Karpas-422 (cell line): ENCODE measurements around the gene RABGGTA. TPM values are rescaled to one million over a fixed set of nuclear protein-coding genes. Genes with fewer than 3 reads are reported as not detected.

Experiments used
- DNase-seq: peaks from one replicate; pipeline ENCODE4 v3.0.0-alpha.2; 2015
- H2AFZ ChIP-seq: fragments of 200-600 bp; sonication (generic); 2 replicates; pipeline ENCODE4 v1.6.1; 2014; ENCODE audit warnings: antibody characterized with exemption, low read length, mixed read lengths
- H3K27ac ChIP-seq: fragments of 200-600 bp; sonication (generic); 2 replicates; pipeline ENCODE4 v1.5.1; 2014; ENCODE audit warnings: mild to moderate bottlenecking, low read length, moderate library complexity
- H3K27me3 ChIP-seq: fragments of 200-600 bp; sonication (generic); 2 replicates; pipeline ENCODE4 v1.6.1; 2014; ENCODE audit warnings: low read length, mixed read lengths
- H3K36me3 ChIP-seq: fragments of 200-600 bp; sonication (generic); 2 replicates; pipeline ENCODE4 v1.6.1; 2014; ENCODE audit warnings: low read length, mixed read lengths; ENCODE audit not compliant: insufficient read depth
- H3K4me1 ChIP-seq: fragments of 200-600 bp; sonication (generic); 2 replicates; pipeline ENCODE4 v1.6.1; 2014; ENCODE audit warnings: mild to moderate bottlenecking, low read length, mixed read lengths
- H3K4me2 ChIP-seq: fragments of 200-600 bp; sonication (generic); 2 replicates; pipeline ENCODE4 v1.6.1; 2014; ENCODE audit warnings: low read length, low read depth, mild to moderate bottlenecking; ENCODE audit not compliant: poor library complexity, severe bottlenecking
- H3K4me3 ChIP-seq: fragments of 200-600 bp; sonication (generic); 2 replicates; pipeline ENCODE4 v1.5.1; 2014; ENCODE audit warnings: mild to moderate bottlenecking, antibody characterized with exemption, low read length, mixed read lengths
- H3K79me2 ChIP-seq: fragments of 200-600 bp; sonication (generic); 2 replicates; pipeline ENCODE4 v1.6.1; 2014; ENCODE audit warnings: mild to moderate bottlenecking, low read length, mixed read lengths
- H3K9ac ChIP-seq: fragments of 200-600 bp; sonication (generic); 2 replicates; pipeline ENCODE4 v1.6.0; 2014; ENCODE audit warnings: low read length
- H3K9me2 ChIP-seq: fragments of 200-600 bp; sonication (generic), shearing (Covaris generic); replicated peaks from 2 replicates; pipeline ENCODE4 v1.6.0; 2014; ENCODE audit warnings: mild to moderate bottlenecking, low read length, moderate library complexity; ENCODE audit not compliant: insufficient read depth
- H3K9me3 ChIP-seq: fragments of 300-700, 200-600 bp; sonication (generic); 2 replicates; pipeline ENCODE4 v1.6.1; 2014; ENCODE audit warnings: low read length, mixed read lengths
- H4K20me1 ChIP-seq: fragments of 200-600 bp; sonication (generic); 2 replicates; pipeline ENCODE4 v1.6.1; 2014; ENCODE audit warnings: mild to moderate bottlenecking, antibody characterized with exemption, low read length, low read depth; ENCODE audit not compliant: insufficient read depth
- total RNA-seq: library from RNA; depleted of rRNA; stranded (reverse); fragments of >200 nt; shearing (Covaris generic); gene quantifications from 2 replicates; pipeline ENCODE4 v1.2.3, GENCODE V29; 2014; ENCODE audit warnings: low replicate concordance

RABGGTA gene
- total RNA-seq, 1 experiment from 2014 or later: 45.1 TPM

GRCh38 chr14:24263848-24264247 is 7.5 kb downstream of the RABGGTA start:
- H4K20me1 ChIP-seq: no peaks in the 10 kb centered on the region
- H3K4me2 ChIP-seq: no peak overlapping the region
- H3K4me3 ChIP-seq: no peak overlapping the region
- no peak overlapping the region for H3K9ac ChIP-seq
- H3K9me2 ChIP-seq: no peaks in the 10 kb centered on the region
- H3K27me3 ChIP-seq: no peaks in the 10 kb centered on the region
- no peaks in the 10 kb centered on the region for H3K9me3 ChIP-seq
- H3K27ac ChIP-seq: no peak overlapping the region
- no peak overlapping the region for H2AFZ ChIP-seq
- no peaks in the 10 kb centered on the region for H3K4me1 ChIP-seq
- DNase-seq: no peak
- H3K79me2 ChIP-seq: no peaks in the 10 kb centered on the region
- H3K36me3 ChIP-seq: no peaks in the 10 kb centered on the region

DNA sequence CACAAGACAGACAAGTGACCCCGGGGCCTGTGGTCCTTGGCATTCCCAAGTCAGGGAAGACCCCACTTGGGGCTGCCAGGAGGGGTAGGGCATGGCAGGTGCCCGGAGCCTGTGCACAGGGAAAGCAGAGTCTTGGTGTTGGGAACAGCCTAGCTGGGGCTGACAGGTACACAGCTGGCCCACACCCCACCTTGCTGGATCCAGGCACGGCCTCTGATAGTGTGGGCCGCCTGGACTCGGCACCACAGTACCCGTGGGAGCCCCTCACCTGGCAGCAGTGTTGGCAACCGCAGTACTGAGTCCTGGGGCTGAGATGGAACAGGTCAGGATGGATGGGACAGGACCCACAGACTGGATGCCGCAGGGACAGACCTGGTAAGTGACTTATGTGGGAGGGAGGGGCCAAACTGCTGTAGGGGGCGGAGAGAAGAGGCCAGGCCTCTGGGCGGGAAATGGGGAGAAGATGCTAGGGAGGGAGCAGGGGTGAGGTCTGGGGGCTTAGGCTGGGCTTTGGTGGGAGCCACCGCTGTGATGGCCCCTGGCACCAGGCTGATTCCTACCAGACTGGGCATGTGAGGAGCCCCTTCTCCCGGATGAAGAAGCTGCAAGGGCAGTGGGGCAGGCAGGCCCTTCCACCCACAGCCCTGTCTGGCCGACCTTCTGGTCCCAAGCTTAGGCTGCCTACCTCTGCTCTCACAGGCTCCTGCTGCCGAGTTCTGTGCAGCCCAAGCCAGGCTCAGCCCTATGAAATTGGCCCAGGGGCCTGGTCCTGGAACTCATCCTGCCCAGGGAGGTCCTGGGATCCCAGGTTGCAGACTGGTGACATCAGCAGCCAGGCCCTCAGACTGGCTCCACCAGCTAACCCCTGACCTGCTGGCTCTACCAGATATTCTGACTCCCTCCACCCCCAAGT is 8.3 kb downstream of the RABGGTA start, which contains the start of gene TGM1:
TSS of gene TGM1 (minus strand) at position 357 of the 913 bp plus-strand sequence. CDS start 825 bp downstream, outside the sequence.
- no peak within 1 kb of the TSS for H3K4me3 ChIP-seq
- no peaks in the 10 kb centered on the region for H3K79me2 ChIP-seq
- no peak within 1 kb of the TSS for H3K27ac ChIP-seq
- no peaks in the 10 kb centered on the region for H4K20me1 ChIP-seq
- H3K27me3 ChIP-seq: no peaks in the 10 kb centered on the region
- H3K9me3 ChIP-seq: no peaks in the 10 kb centered on the region
- no peak within 1 kb of the TSS for H3K9ac ChIP-seq
- DNase-seq: no peak
- H3K36me3 ChIP-seq: no peaks in the 10 kb centered on the region
- no peaks in the 10 kb centered on the region for H3K9me2 ChIP-seq
- no peak within 1 kb of the TSS for H2AFZ ChIP-seq
- no peaks in the 10 kb centered on the region for H3K4me1 ChIP-seq
- H3K4me2 ChIP-seq: no peak within 1 kb of the TSS

DNA sequence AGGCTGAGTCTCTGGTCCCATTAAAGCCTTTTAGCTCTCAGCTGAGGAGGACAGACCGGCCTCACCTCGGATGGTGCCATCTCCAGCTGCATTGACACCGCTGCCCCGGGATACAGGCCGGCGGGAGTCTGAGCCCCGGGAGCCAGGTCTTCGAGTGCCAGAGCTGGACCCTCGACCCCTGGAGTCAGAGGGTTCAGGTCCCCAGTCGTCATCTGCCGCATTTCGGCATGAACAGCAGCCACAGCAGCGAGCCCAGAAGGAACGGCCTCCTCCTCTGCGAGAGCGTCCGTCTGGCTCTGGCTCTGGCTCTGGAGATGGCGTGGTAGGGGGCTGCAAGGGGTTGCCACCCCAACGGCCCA is 9.4 kb downstream of the RABGGTA start:
- Histone ChIP-seq H3K27me3 (no peaks in the 10 kb centered on the region), H3K9ac (no peak overlapping the region), H3K36me3 (no peaks in the 10 kb centered on the region), H3K9me2 (no peaks in the 10 kb centered on the region), H3K4me1 (no peaks in the 10 kb centered on the region), H3K4me3 (no peak overlapping the region), H3K79me2 (no peaks in the 10 kb centered on the region), H3K27ac (no peak overlapping the region), H2AFZ (no peak overlapping the region), H3K4me2 (no peak overlapping the region), H3K9me3 (no peaks in the 10 kb centered on the region), H4K20me1 (no peaks in the 10 kb centered on the region)
- DNase-seq: no peak

DNA sequence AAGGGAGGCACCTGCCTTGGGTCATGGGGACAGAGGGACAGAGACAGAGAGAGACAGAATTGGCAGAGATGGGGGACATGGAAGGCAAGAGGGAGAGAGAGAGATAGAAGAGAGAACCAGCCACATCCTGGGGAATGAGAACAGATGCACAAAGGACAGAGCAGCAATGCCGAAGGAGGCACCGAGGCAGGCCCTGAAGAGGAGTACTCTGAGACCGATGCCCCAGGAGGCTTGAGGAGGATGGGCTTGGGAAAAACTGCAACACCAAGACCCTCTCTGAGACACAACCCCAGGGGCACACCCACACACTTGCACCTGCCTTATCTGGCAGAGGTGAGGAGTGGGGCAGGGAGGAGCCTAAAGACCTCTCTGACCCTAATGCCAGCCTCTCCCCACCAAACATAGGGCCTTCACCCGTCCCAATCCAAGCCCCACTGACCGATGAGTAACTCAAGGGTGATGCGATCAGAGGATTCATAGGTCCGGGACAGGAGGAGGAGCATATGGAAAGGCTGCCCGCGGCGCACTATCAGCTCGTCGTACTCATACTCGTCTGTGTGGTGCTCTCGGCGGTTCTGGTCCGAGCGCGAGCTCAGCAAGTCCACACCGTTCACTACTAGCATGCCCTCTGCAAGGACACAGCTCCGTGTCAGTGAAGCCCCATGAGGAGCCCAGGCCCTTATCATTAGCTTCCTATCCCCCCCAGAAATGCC is 10.0 kb downstream of the RABGGTA start:
- no peaks in the 10 kb centered on the region for H3K27me3 ChIP-seq
- H2AFZ ChIP-seq: no peak overlapping the region
- H3K36me3 ChIP-seq: no peaks in the 10 kb centered on the region
- H3K4me3 ChIP-seq: no peak overlapping the region
- H3K4me2 ChIP-seq: no peak overlapping the region
- H3K9ac ChIP-seq: no peak overlapping the region
- no peak for DNase-seq
- no peaks in the 10 kb centered on the region for H3K79me2 ChIP-seq
- no peak overlapping the region for H3K27ac ChIP-seq
- H3K9me2 ChIP-seq: no peaks in the 10 kb centered on the region
- H3K9me3 ChIP-seq: no peaks in the 10 kb centered on the region
- H4K20me1 ChIP-seq: no peaks in the 10 kb centered on the region
- H3K4me1 ChIP-seq: no peaks in the 10 kb centered on the region

DNA sequence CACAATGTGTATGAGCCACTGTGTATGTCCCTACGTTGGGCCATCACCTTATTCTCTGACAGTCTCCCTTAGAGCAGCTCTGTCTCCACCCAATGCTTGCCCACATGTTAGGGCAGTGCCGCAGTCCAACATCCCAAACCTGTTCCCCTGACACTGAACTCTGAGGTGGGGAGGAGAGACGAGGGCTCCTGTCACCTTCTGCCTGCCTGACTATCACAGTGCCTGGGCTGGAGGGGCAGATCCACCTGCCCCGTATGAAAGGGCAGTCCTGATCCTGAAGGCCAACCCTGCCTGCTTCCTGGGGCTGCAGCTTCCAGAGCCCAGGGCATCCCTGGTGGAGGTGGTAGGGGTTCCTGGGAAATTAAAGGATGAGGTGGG is 10.6 kb downstream of the RABGGTA start:
- Histone ChIP-seq H3K27ac (no peak overlapping the region), H3K4me2 (no peak overlapping the region), H3K4me3 (no peak overlapping the region), H3K79me2 (no peaks in the 10 kb centered on the region), H3K9ac (no peak overlapping the region), H2AFZ (no peak overlapping the region), H3K36me3 (no peaks in the 10 kb centered on the region), H3K4me1 (no peaks in the 10 kb centered on the region), H3K27me3 (no peaks in the 10 kb centered on the region), H3K9me3 (no peaks in the 10 kb centered on the region), H4K20me1 (no peaks in the 10 kb centered on the region), H3K9me2 (no peaks in the 10 kb centered on the region)
- DNase-seq: no peak

DNA sequence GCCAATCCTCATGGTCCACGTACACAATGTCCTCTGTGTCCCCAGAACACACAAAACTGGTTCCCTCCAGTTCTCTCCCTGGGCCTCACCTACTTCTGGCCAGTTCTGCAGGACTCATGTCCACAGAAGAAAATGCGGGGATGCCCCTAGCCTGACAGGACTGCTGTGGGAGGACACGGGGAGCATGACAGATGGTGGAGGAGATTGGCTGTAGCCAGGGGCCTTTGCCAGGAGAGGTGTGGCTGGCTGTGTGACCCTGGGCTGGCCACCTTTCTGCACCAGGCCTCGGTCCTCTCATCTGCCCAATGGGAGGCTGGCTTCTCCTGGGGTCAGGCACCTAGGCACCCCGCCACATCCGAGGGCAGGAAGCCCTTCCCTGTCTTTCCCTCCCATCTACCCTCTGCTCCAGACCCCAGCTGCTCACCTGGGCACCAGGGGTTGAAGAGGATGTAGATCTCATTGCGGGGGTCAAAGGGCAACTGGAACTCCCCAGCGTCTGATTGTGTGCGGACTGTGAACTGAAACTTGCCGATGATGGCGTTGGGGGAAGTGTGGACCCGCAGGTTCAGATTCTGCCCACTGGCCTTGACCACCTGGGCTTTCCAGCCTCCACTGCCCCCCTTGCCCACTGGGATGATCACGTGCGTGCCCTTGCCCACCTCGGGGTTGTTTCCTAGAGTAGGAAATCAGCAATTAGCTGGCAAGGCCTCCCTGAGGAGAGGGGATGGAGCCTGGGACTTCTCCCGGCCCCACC is 11.2 kb downstream of the RABGGTA start:
- Histone ChIP-seq H3K4me2 (no peak overlapping the region), H2AFZ (no peak overlapping the region), H3K4me1 (no peaks in the 10 kb centered on the region), H3K4me3 (no peak overlapping the region), H4K20me1 (no peaks in the 10 kb centered on the region), H3K9me2 (no peaks in the 10 kb centered on the region), H3K36me3 (no peaks in the 10 kb centered on the region), H3K9ac (no peak overlapping the region), H3K9me3 (no peaks in the 10 kb centered on the region), H3K27ac (no peak overlapping the region), H3K27me3 (no peaks in the 10 kb centered on the region), H3K79me2 (no peaks in the 10 kb centered on the region)
- no peak for DNase-seq

DNA sequence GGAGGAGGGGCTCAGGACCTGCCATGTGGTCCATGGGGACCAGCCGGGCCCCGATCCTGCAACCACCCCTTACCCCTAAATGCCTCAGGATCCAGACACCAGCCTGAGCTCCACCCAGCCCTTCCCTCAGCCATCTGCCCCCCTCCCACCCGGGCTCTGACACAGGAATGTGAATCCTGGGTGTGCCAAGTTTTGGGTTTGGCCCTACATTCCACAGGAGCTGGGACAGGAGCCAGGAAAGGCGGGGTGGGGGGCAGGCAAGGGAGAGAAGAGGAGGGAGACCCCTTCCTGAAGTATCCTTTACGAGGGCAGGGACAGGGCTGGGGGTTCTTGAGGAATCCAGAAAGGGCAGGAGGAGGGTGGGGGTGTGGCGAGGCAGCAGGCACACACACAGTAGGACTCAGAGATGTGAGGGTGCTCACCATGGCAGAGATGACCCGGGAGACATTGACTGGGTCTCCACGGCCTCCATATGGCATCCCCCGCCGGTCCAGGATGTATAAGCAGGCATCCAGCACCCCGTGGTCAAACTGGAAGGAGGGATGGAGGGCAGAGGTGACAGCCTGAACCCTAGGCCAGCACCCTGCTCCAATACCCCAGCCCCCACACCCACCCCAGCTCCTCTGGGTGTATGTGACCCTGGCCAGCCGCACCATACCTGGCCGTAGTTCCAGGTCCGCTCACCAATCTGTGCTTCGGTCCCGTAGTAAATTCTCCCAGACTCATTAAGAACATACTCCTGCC is 11.9 kb downstream of the RABGGTA start:
- Histone ChIP-seq H3K36me3 (peaks cover 1% of the 10 kb centered on the region; the same call in 1 of the 2 replicates), H3K4me1 (no peaks in the 10 kb centered on the region), H3K9me2 (no peaks in the 10 kb centered on the region), H3K27me3 (no peaks in the 10 kb centered on the region), H3K79me2 (no peaks in the 10 kb centered on the region), H3K9me3 (no peaks in the 10 kb centered on the region), H3K4me2 (no peak overlapping the region), H3K4me3 (no peak overlapping the region), H4K20me1 (no peaks in the 10 kb centered on the region), H3K27ac (no peak overlapping the region), H2AFZ (no peak overlapping the region), H3K9ac (no peak overlapping the region)
- DNase-seq: no peak
